Measurements from ENCODE around the gene TMPRSS6.

DNA sequence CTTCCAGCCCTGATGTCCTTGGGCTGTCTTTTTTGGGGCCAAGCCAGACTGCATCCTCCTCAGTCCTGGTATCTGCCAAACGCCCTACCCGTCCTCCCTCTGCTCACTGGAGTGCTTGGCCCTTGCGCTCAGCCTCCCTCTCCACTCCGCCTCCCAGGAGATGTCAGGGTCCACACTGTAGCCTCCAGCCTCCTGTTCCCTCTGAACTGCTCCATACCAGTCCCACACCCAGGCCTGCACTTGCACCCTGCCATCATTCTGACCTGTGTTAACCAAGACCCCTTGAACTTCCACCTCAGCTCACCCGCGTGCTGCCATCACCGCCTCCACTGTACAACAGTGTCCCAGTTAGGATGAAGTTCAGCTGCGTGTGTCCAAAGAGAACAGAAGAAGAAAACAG is 46.5 kb upstream of the TMPRSS6 start:
- TF ChIP-seq, protein P1, sequence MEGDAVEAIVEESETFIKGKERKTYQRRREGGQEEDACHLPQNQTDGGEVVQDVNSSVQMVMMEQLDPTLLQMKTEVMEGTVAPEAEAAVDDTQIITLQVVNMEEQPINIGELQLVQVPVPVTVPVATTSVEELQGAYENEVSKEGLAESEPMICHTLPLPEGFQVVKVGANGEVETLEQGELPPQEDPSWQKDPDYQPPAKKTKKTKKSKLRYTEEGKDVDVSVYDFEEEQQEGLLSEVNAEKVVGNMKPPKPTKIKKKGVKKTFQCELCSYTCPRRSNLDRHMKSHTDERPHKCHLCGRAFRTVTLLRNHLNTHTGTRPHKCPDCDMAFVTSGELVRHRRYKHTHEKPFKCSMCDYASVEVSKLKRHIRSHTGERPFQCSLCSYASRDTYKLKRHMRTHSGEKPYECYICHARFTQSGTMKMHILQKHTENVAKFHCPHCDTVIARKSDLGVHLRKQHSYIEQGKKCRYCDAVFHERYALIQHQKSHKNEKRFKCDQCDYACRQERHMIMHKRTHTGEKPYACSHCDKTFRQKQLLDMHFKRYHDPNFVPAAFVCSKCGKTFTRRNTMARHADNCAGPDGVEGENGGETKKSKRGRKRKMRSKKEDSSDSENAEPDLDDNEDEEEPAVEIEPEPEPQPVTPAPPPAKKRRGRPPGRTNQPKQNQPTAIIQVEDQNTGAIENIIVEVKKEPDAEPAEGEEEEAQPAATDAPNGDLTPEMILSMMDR (IDR thresholded peaks at IDR 0.05): no peak
- TF ChIP-seq EZH2 (IDR thresholded peaks at IDR 0.05; ENCODE audit: borderline replicate concordance, insufficient read depth, low read depth, low read length, poor library complexity, severe bottlenecking): no peak
